ENCODE results near the gene HSPBP1.

The HSPBP1 gene

DNA sequence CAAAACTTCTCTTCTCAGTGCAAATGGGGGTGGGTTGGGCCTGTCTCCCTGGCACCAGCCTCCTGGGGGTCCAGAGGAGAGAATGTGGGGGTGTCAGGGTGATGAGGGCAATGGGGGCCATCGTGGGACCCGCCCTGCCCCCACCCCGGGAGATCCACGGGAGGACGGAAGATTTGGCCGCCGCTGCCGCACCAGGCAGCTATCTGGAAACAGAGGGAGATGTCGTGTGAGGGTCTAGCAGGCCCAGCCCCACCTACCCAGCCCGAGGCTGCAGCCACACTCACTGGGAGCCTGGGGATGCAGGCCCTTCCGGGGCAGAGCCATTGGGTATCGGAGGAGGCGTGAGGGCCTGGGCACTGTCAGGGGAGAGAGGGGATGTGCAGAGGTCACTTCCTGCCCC lies 49.6 kb downstream of the HSPBP1 start:
- TF ChIP-seq CTCF (IDR thresholded peaks at IDR 0.05; ENCODE audit: extremely low read depth, missing control alignments) = no peak
- DNase-seq (ENCODE audit: low spot score) = no peak

DNA sequence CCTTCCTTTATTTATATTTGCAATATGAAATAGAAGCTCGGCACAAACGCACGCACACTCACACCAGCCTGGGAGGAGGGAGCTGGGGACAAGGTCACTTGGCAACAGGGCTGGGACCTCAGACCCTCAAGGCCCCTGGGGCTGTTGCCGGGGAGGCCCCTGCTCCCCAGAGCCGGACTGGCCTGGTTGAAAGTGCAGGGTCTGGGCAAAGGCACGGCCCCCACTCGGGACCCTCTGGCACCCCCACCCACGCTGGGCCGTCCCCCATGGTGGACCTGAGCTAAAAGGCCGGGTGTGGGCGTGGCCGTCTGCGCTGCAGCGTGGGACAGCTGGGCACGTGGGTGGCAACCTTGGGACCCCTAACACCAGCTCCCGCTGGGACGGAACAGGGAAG lies 50.1 kb downstream of the HSPBP1 start:
- no peak for TF ChIP-seq CTCF (IDR thresholded peaks at IDR 0.05; ENCODE audit: extremely low read depth, missing control alignments)
- no peak for DNase-seq (ENCODE audit: low spot score)

GRCh38 chr19:55229145-55229788 lies 50.6 kb downstream of the HSPBP1 start:
- DNase-seq (ENCODE audit: low spot score) = no peak
- TF ChIP-seq CTCF (IDR thresholded peaks at IDR 0.05; ENCODE audit: extremely low read depth, missing control alignments) = no peak

DNA sequence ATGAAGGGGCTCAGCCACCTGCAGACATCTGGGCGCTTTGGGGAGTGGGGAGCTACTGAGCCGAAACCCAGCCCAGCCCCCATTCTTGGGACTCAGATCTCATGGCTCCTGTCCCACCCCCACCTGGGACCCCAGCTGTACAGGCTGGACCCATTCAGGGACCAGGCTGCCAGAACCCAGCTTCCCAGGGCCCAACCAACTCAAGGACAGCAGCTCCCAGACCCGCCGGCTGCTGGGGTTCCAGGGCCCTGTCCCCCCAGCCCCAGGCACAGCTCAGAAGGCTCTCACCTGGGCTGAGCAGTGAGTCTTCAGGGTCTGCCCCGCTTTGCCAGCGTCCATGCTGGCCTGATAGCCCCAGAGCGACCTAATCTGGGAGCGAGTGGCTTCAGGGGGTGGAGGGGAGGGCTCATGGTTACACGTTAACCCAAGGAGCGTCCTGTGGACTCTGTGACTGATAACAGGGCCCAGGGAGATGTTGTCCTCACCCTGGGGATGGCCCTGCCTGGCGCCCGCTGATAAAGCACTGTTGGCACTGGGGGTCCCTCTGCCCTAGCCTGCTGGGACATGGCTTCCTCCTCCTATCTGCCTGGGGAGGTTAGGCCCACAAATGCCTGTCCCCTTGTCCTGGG lies 51.4 kb downstream of the HSPBP1 start, which contains the start of gene TMEM86B:
Gene TMEM86B, minus strand, starts transcription at position 361 of the 629 bp plus-strand sequence. Its CDS starts 22 bp downstream, at position 339.
- no peak for DNase-seq (ENCODE audit: low spot score)
- no peak for TF ChIP-seq CTCF (IDR thresholded peaks at IDR 0.05; ENCODE audit: extremely low read depth, missing control alignments)

GRCh38 chr19:55228015-55228391 lies 51.9 kb downstream of the HSPBP1 start:
- DNase-seq (ENCODE audit: low spot score) = no peak
- TF ChIP-seq CTCF (IDR thresholded peaks at IDR 0.05; ENCODE audit: extremely low read depth, missing control alignments) = no peak

GRCh38 chr19:55227241-55228014 lies 52.5 kb downstream of the HSPBP1 start:
- no peak for DNase-seq (ENCODE audit: low spot score)
- no peak for TF ChIP-seq CTCF (IDR thresholded peaks at IDR 0.05; ENCODE audit: extremely low read depth, missing control alignments)

DNA sequence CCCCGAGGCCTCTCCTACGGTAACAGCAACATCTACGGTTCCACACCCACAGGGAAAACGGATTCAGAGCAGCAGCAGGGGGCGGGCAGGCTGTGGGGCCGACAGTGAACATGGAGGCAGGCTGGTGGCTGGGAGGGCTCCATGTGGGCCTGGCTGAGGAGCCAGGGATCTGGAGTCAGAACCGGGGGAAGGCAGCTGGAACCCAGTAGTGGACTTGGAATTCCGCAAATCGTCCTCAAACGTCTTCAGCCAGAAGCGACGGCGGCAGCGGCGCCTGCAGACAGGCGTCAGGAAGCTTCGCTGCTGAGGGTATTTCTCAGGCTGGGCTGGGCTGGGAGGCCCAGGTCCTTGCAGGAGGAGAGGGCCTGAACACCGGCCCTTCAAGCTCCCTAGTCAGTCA lies 53.1 kb downstream of the HSPBP1 start:
- DNase-seq (ENCODE audit: low spot score) = no peak
- TF ChIP-seq CTCF (IDR thresholded peaks at IDR 0.05; ENCODE audit: extremely low read depth, missing control alignments) = no peak

Data from GM20000 (cell line).